Hippocampal formation (tissue), 2 donors: ENCODE measurements around the gene OR51S1.
"Not testable (repeated sequence)": the region's sequence is repeated elsewhere in the genome, so short reads cannot be mapped to it uniquely, and the experiment has no call there.

ENCODE experiments used
- DNase-seq, 2 donors: peaks; one replicate each; lab custom pipeline; 2025; lab: John Stamatoyannopoulos, UW

OR51S1 gene, protein sequence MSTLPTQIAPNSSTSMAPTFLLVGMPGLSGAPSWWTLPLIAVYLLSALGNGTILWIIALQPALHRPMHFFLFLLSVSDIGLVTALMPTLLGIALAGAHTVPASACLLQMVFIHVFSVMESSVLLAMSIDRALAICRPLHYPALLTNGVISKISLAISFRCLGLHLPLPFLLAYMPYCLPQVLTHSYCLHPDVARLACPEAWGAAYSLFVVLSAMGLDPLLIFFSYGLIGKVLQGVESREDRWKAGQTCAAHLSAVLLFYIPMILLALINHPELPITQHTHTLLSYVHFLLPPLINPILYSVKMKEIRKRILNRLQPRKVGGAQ

DNA sequence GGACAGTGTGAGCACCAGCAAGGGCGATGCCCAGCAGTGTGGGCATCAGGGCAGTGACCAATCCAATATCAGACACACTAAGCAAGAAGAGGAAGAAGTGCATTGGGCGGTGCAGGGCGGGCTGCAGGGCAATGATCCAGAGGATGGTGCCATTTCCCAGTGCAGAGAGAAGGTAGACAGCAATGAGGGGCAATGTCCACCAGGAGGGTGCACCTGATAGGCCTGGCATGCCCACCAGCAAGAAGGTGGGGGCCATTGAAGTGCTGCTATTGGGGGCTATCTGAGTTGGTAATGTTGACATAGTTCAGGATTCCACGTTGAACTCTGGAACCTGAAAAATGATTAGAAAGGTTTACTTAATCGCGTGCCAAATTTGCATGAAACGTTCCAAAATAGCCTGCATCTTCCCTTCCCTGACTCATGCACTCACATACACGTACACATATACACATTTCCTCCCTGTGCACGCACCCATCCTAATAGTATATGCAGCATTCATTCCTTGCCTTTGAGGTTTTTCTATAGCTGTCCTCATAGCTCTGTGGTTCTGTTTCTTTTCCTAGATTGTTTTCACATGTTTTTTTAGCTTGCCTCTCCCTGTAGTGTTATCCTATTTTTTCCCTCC lies at the start of gene OR51S1:
Gene OR51S1 (minus strand): TSS at position 301 of the 625 bp plus-strand sequence. CDS start 0 bp downstream, at position 301.
- no peak for DNase-seq

DNA sequence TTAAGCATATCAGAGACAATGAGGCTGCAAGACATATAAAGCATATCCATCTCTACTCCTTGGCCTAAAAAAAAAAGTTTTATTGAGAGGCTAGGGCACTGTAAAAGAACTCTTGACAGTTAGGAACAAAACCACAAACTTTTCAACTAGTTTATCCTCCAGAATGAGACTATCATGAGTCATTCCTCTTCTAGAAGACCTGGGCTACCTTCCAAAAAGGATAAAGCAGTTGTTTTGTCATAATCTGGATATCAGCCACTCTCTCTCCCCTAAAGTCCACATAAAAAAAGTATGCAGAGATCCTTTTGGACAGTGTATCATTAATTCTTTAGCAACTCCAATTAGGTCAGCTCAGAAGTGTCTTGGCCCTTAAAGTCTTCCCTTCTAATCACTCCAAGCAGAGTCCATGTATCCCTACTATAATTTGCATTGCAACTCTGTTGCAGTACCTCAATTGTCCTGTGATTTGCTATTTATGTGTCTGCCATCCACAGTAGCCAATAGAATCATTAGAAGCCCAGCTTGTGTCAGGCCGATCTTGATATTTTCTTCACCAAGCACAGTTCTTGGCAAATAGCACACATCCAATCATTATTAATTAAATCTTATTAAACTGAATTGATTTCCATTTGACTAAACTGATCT lies 43.1 kb upstream of the OR51S1 start:
- DNase-seq, result no peak

- DNase-seq, result no peak
Measured at GRCh38 chr11:4890279-4890678, 41.3 kb upstream of the OR51S1 start.

GRCh38 chr11:4887591-4887990 lies 38.6 kb upstream of the OR51S1 start:
- no peak for DNase-seq

DNA sequence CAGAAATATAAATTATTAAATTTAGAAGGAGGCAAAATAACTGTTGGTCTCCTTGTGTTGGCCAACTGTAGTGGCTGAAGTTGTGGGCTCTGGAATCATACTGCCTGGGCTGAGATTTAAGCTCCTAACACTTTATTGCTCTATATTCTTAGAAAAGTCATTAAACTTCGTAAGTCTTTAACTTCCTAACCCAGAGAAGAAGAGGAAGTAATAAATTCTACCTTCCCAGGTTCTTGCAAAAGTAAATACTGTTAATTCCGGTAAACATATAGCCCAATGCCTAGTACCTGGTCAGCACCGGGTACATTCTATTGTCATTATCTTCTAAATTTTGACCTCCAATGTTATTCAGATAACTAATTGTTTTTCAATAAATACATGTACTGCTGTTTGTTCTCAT lies 37.2 kb upstream of the OR51S1 start:
- no peak for DNase-seq

DNA sequence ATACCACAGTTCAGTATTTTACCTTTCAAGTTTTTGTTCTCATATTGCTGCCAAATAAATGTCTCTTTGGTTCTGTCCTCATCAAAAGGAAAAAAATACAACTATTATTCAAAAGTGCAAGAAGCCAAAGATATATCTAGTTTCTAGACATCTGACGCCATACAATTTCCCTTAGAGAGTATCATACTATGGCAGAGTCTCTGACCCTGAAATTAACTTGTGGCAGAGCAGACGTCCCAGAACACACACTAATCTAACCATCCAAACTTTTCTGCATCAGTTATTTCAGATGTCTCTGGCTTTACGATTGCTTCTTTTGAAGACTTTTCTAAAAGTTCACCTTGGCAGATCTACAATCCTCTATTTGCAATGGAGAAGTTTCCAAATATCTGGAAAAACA lies 35.4 kb upstream of the OR51S1 start:
- DNase-seq, result no peak

GRCh38 chr11:4882543-4882942 lies 33.5 kb upstream of the OR51S1 start:
- DNase-seq, result no peak

DNA sequence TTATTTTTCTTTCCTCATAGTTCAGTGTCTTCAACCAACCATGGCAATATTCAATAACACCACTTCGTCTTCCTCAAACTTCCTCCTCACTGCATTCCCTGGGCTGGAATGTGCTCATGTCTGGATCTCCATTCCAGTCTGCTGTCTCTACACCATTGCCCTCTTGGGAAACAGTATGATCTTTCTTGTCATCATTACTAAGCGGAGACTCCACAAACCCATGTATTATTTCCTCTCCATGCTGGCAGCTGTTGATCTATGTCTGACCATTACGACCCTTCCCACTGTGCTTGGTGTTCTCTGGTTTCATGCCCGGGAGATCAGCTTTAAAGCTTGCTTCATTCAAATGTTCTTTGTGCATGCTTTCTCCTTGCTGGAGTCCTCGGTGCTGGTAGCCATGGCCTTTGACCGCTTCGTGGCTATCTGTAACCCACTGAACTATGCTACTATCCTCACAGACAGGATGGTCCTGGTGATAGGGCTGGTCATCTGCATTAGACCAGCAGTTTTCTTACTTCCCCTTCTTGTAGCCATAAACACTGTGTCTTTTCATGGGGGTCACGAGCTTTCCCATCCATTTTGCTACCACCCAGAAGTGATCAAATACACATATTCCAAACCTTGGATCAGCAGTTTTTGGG lies 33.0 kb upstream of the OR51S1 start, which contains the start of gene OR51T1:
Gene OR51T1 (plus strand): TSS at position 41 of the 641 bp plus-strand sequence. CDS start 0 bp downstream, at position 41.
- DNase-seq, result no peak

DNA sequence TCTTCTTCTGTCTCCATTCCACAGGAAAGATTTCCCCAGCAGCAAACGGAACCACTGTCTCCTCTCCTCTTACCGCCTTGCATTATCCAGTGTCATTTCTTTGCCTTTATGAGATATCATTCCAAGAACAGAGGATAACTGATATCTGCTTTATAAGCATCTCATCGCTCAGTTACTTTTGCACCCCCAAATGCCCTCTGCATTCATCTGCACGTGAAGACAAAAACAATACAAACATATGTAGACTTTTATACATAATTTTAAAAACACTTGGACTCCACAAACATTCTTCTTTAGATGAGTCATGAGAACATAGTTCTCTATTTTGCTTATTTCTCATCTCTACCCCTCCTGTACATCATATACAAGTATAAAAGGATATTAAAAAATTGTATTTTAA lies 32.2 kb upstream of the OR51S1 start:
- DNase-seq, result no peak

- no peak for DNase-seq
Measured at GRCh38 chr11:4865855-4866254, 16.8 kb upstream of the OR51S1 start.

- DNase-seq, result no peak
Measured at GRCh38 chr11:4863876-4864275, 14.9 kb upstream of the OR51S1 start.

- DNase-seq, result no peak
Measured at GRCh38 chr11:4862447-4863236, 13.6 kb upstream of the OR51S1 start.

- DNase-seq, result not testable (repeated sequence)
Measured at GRCh38 chr11:4854286-4854685, 5.3 kb upstream of the OR51S1 start.

GRCh38 chr11:4851033-4851432 lies 2.0 kb upstream of the OR51S1 start:
- no peak for DNase-seq

GRCh38 chr11:4839851-4840549 lies 9.0 kb downstream of the OR51S1 start:
- no peak for DNase-seq

GRCh38 chr11:4830909-4831308 lies 18.1 kb downstream of the OR51S1 start:
- no peak for DNase-seq

- DNase-seq, result no peak
Measured at GRCh38 chr11:4830346-4830745, 18.7 kb downstream of the OR51S1 start.

GRCh38 chr11:4826425-4826824 lies 22.6 kb downstream of the OR51S1 start:
- no peak for DNase-seq

DNA sequence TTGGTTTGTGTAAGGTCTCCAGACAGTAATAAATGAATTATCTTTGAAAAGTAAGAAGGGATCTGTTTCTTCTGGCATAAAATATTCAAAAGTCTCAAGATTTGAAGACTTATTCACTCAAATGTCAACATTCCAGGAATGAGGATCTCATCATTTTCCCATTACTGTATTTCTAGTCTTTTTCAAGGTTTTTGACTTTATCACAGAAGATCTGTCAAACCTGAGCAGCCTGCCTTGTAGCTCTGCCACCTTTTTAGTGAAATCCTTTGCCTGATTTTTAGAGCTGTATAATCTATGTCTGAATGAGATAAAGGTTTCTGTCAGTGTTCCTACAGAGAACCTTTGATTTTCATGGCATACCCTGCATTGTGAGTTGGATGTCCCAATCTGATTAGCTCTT lies 23.9 kb downstream of the OR51S1 start:
- DNase-seq, result no peak

DNA sequence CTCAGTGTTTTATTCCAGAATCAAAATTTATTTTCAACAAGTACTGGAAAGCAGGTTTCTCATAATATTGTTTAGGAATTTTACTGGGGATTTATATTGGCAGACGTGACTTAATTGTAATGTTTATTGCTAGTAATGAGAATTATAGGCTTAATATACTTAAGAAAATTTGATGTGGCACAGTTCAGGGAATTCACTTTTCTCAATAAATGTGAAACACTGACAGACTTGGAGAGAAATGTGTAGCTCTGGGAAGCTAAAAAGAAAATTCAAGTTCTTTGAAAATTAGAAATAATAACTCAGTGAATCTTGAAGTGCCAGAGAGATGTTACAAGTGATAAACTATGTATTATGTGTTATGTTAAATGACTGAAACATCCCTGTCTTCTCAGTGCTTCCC lies 28.0 kb downstream of the OR51S1 start, which contains the start of gene OR51F2:
Gene OR51F2 (plus strand): TSS at position 301 of the 400 bp plus-strand sequence. CDS start 101 bp downstream, outside the sequence.
- no peak for DNase-seq

GRCh38 chr11:4809246-4809645 lies 39.8 kb downstream of the OR51S1 start:
- no peak for DNase-seq
